ENCODE measurements around the gene PRR36.
A peak's percentile ranks its signal among the peaks of the same experiment; 100 is the strongest.

PRR36 gene

DNA sequence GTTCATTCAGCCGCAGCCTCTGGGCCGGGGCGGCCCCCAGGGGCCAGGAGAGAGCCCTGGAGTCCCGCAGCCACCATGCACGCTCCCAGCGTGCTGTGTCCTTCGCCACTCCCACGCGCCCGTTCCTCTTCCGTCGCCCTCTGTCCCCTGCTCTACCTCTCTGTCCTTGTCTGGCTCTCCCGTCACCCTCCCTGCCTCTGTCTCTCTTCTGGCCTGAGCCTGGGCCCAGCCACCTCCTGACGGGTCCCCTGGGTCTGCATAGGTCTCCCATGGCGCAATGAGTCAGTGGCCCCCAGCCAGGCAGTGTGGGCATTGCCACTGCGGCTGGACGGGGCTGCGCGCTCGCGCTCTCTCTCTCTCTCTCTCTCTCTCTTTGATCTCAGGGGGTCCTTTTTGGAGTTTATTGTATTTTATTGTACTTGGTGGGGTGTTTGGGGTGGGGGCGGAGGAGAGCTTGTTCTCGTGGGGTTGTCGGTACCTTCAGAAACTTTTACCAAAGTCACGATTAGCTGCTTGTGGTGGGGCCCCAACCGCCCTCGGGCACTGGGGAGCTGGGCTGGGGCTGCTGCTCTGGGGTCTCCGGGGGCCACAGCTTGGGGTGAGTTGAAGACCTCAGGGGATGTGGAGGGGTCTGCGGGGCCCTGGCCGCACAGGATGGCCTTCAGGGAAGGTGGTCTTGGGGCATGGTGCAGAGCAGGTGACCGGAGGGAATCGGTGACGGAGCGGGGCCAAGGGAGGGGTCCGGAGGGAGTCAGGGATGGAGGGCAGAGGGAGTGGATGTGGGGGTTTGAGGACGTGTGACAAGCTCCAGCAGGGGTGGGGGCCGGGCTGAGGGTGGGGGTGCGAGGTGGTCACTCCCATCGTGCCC lies 38.7 kb upstream of the PRR36 start:
- DNase-seq, result no peak

DNA sequence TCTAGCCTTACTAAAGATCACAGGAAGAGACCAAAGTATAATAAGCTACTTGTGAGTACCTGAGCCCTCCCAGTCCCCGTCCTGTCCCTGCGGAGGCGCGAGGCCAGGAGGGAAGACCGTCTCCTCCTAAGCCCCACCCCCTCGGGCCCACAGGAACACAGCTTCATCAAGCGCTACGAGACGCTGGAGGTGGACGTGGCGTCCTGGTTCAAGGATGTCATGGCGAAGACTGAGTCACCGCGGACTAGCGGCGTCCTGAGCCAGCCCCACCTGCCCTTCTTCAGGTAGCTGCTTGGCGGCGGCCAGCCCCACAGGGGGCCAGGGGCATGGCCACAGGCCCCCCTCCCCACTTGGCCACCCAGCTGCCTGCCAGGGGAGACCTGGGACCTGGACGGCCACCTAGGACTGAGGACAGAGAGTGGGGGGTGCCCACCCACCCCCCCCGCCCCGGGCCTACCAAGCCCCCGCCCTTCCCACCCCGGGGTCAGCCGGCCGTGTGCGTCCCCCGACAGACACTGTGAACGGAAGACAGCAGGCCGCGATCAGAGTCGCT lies 38.0 kb upstream of the PRR36 start:
- DNase-seq, result no peak

- no peak for DNase-seq
Observed at GRCh38 chr19:7911508-7912143, 37.4 kb upstream of the PRR36 start.

DNA sequence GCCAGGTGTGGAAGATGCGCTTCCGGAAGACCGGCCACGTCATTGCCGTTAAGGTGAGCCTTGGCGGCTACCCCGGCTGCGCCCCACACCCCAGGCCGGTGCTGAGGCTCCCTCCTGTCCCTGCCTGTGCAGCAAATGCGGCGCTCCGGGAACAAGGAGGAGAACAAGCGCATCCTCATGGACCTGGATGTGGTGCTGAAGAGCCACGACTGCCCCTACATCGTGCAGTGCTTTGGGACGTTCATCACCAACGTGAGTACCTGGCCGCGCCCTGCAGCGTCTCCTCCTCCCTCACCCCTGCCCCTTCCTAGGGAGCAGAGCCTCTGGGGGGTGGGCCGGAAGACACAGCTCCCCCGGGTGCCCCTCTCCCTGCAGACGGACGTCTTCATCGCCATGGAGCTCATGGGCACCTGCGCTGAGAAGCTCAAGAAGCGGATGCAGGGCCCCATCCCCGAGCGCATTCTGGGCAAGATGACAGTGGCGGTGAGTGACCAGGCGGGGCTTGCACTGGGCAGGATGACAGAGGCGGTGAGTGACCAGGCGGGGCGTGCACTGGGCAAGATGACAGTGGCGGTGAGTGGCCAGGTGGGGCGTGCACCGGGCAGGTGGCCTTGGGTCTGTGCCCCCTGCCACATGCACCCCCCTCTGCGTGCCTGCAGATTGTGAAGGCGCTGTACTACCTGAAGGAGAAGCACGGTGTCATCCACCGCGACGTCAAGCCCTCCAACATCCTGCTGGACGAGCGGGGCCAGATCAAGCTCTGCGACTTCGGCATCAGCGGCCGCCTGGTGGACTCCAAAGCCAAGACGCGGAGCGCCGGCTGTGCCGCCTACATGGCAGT lies 36.4 kb upstream of the PRR36 start:
- DNase-seq, result no peak

DNA sequence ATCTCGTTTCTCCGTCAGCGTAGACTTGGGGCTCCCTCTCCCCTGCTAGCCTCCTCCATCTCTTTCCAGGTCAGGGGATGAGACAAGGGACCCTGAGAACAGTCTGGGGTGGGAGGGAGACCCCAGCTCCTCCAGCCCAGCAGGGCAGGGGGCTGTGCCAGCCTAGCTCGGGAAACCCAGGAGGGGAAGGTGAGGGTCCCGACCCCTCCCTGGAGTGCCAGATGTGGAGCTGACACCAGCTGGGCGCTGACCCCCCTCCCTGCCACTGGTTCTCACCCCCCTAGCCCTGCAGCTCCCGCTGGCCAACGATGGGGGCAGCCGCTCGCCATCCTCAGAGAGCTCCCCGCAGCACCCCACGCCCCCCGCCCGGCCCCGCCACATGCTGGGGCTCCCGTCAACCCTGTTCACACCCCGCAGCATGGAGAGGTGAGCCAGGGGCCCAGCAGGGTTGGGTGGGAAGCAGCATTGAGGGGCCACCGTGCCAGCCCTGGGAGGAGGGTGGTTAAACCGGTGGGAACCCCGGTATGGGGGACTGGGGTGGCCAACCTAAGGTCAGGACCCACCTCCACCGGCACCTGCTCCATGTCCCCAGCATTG lies 35.4 kb upstream of the PRR36 start:
- no peak for DNase-seq

DNA sequence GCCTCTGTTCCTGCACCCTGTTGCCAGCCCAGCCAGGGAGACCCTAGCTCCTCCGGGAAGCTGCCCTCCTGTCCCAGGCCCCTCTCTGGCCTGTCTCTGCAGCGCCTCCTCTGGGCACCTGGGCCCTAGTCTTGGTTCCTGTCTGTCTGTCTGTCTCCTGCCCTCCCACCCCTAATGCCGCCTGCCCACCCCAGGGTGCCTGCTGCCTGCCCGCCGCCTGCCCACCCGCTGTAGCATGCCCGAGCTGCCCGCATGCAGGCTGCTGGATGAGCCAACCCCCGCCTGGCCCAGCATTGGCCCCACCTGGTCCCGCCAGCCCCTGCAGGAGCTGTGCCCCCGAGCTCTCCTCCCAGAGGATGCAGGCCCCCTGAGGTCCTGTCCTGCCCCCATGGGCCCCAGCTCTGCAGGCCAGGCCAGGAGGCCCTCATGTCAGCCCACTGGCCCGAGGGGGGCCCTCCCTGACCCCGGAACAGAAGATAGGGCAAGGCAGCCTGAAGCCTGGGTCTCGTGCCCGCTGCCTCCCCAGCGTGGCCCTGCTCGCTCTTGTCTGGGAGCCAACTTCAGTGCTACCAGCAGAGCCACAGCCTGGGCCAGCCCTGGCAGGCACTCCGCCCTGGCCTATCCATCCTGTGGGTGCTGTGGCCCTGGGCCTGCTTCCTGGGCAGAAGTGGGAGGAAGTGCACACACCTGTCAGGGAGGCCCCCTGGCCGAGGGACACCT lies 34.7 kb upstream of the PRR36 start:
- DNase-seq, result no peak

DNA sequence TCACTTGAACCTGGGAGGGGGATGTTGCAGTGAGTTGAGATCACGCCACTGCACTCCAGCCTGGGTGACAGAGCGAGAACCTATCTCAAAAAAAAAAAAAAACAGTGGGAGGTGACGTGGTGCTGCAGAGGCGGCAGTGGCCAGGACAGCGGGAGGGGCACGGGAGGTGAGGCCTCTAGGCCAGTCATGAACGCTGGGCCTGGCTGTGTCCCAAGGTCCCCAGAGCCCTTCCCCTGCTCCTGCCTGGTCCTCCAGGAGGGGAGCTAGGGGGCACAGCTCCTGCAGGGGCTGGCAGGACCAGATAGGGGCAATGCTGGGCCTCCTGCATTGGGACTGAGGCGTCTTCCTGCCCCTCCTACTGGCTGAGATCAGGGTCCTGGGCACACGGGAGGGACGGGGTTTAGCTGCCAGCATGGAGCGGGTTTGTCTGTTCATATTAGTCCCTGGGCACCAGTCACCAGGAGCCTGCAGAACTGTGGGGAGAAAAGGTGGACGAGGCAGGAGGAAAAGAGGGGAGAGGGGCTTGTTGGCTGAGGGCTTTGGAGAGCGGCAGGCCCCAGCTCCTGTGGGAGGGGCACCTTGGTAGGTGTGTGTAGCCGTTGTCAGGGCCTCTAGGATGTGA lies 34.0 kb upstream of the PRR36 start:
- no peak for DNase-seq

GRCh38 chr19:7907544-7907943 lies 33.4 kb upstream of the PRR36 start:
- no peak for DNase-seq

GRCh38 chr19:7907122-7907521 lies 32.9 kb upstream of the PRR36 start:
- DNase-seq, result no peak

GRCh38 chr19:7905859-7906258 lies 31.7 kb upstream of the PRR36 start:
- no peak for DNase-seq

- no peak for DNase-seq
Observed at GRCh38 chr19:7905268-7905667, 31.1 kb upstream of the PRR36 start.

GRCh38 chr19:7904074-7905020 lies 30.2 kb upstream of the PRR36 start:
- no peak for DNase-seq

GRCh38 chr19:7903244-7904073 lies 29.3 kb upstream of the PRR36 start, which contains the start of gene MAP2K7:
MAP2K7 (plus strand) TSS chr19:7903877; CDS start chr19:7903945, 68 bp downstream.
- peak; percentile 99 for DNase-seq

DNA sequence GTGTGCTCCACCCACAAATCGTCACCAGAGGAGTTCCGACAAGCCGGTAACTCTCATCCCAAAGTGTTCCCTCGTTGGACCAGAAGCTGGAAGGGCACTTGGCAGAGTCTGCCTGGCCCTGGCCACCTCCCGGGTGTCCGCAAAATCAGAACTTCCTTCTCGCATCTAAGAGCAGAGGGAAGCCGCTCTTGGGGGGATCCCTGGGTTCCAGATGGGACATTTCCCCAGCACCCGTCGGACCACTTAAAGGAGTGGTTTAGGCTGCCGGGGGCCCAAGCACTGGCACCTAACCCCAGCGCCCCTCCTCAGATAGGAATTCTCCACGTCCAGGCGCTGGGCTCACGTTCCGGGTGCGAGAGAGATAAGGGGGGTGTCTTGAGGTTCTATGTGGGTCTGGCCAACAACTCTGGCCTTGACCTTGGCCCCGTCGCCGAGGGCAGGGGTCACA lies 28.6 kb upstream of the PRR36 start:
- no peak for DNase-seq

- DNase-seq, result no peak
Observed at GRCh38 chr19:7901337-7901736, 27.1 kb upstream of the PRR36 start.

DNA sequence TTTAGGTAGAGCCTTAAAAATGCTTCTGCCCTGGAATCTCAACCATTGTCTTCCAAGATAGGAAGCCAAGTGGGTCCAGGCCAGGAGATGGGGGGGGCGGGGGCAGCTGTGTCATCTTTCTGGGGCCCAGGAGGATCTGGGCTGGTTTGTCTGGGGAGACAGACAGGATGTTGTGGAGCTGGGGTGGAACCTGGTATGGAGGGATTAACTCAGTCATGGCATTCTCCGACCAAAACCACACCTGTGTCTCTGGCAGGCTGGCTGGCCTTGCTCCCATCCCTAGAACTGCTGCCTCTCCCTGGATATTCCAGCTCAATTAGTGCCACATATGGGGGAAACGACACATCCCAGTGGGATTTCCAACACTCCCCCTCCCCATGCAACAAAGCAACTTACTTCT lies 26.7 kb upstream of the PRR36 start:
- no peak for DNase-seq

DNA sequence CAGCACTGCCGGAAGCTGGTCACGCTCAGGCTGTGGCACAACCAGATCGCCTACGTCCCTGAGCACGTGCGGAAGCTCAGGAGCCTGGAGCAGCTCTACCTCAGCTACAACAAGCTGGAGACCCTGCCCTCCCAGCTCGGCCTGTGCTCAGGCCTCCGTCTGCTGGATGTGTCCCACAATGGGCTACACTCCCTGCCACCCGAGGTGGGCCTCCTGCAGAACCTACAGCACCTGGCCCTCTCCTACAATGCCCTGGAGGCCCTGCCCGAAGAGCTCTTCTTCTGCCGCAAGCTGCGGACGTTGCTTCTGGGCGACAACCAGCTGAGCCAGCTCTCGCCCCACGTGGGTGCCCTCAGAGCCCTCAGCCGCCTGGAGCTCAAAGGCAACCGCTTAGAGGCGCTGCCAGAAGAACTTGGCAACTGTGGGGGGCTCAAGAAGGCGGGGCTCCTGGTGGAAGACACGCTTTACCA lies 26.2 kb upstream of the PRR36 start:
- DNase-seq, result no peak

GRCh38 chr19:7899751-7900378 lies 25.7 kb upstream of the PRR36 start:
- DNase-seq, result no peak

GRCh38 chr19:7898967-7899366 lies 24.8 kb upstream of the PRR36 start:
- DNase-seq, result no peak
